ENCODE measurements around the gene PDK3.

Gene PDK3

GRCh38 chrX:24464836-24465531 lies at the start of gene PDK3:
TSS of gene PDK3 (plus strand) at chrX:24465286. CDS start at chrX:24465456, 170 bp downstream.
- no peak for TF ChIP-seq CTCF (IDR thresholded peaks at IDR 0.05; ENCODE audit: low read depth, low read length, missing control alignments)
- H3K27me3 ChIP-seq (replicated peaks) = no peaks in the 10 kb centered on the region
- peak within 1 kb of the TSS; percentile 62 for H3K4me3 ChIP-seq (ENCODE audit: low read depth, low read length)
- in situ Hi-C loops (cut with HindIII; ENCODE audit: low pct_ligation_motif_present, low sequenced_read_pairs) = no loop called here
- no peak within 1 kb of the TSS for H3K27ac ChIP-seq
- DNase-seq = peak; percentile 69
- H3K36me3 ChIP-seq (replicated peaks) = no peaks in the 10 kb centered on the region

- no peak for DNase-seq
- no peak for TF ChIP-seq CTCF (IDR thresholded peaks at IDR 0.05; ENCODE audit: low read depth, low read length, missing control alignments)
- Histone ChIP-seq H3K4me3 (ENCODE audit: low read depth, low read length) (no peak overlapping the region), H3K27ac (no peak overlapping the region), H3K27me3 (replicated peaks) (no peaks in the 10 kb centered on the region), H3K36me3 (replicated peaks) (no peaks in the 10 kb centered on the region)
- in situ Hi-C loops (cut with HindIII; ENCODE audit: low pct_ligation_motif_present, low sequenced_read_pairs) = no loop called here
Observed at GRCh38 chrX:24415921-24416320, 49.2 kb upstream of the PDK3 start.

GRCh38 chrX:24423960-24424359 lies 41.1 kb upstream of the PDK3 start:
- no peak overlapping the region for H3K4me3 ChIP-seq (ENCODE audit: low read depth, low read length)
- H3K27me3 ChIP-seq (replicated peaks) = no peaks in the 10 kb centered on the region
- TF ChIP-seq CTCF (IDR thresholded peaks at IDR 0.05; ENCODE audit: low read depth, low read length, missing control alignments) = no peak
- in situ Hi-C loops (cut with HindIII; ENCODE audit: low pct_ligation_motif_present, low sequenced_read_pairs) = no loop called here
- H3K27ac ChIP-seq = no peak overlapping the region
- no peaks in the 10 kb centered on the region for H3K36me3 ChIP-seq (replicated peaks)
- no peak for DNase-seq

- Histone ChIP-seq H3K4me3 (ENCODE audit: low read depth, low read length) (no peak overlapping the region), H3K27me3 (replicated peaks) (no peaks in the 10 kb centered on the region), H3K36me3 (replicated peaks) (no peaks in the 10 kb centered on the region), H3K27ac (no peak overlapping the region)
- in situ Hi-C loops (cut with HindIII; ENCODE audit: low pct_ligation_motif_present, low sequenced_read_pairs) = no loop called here
- peak; percentile 9 for DNase-seq
- TF ChIP-seq CTCF (IDR thresholded peaks at IDR 0.05; ENCODE audit: low read depth, low read length, missing control alignments) = no peak
Observed at GRCh38 chrX:24424948-24425347, 40.1 kb upstream of the PDK3 start.

GRCh38 chrX:24425806-24426205 lies 39.3 kb upstream of the PDK3 start:
- no peak for TF ChIP-seq CTCF (IDR thresholded peaks at IDR 0.05; ENCODE audit: low read depth, low read length, missing control alignments)
- in situ Hi-C loops (cut with HindIII; ENCODE audit: low pct_ligation_motif_present, low sequenced_read_pairs) = no loop called here
- H3K27ac ChIP-seq = no peak overlapping the region

More at GRCh38 chrX:24425806-24426205, 39.3 kb upstream of the PDK3 start:
- H3K36me3 ChIP-seq (replicated peaks) = no peaks in the 10 kb centered on the region
- H3K4me3 ChIP-seq (ENCODE audit: low read depth, low read length) = no peak overlapping the region
- H3K27me3 ChIP-seq (replicated peaks) = no peaks in the 10 kb centered on the region
- DNase-seq = no peak

All from brain microvascular endothelial cell (primary cell).